Stomach smooth muscle (tissue), 2 donors: ENCODE data around the gene AATK.
A peak's percentile ranks its signal among the peaks of the same experiment; 100 is the strongest.
"Not testable (repeated sequence)": the region's sequence is repeated elsewhere in the genome, so short reads cannot be mapped to it uniquely, and the experiment has no call there.

ENCODE experiments used
- H3K27ac ChIP-seq: one replicate; pipeline ENCODE4 v1.7.0; 2013; ENCODE audit warnings: mild to moderate bottlenecking, low read length, inconsistent platforms
- H3K27me3 ChIP-seq, 2 donors: one replicate each; pipeline ENCODE4 v1.7.0; 2013; ENCODE audit warnings: low read length in 2 of 2; ENCODE audit not compliant: insufficient read depth in 2 of 2, control insufficient read depth in 1 of 2
- H3K36me3 ChIP-seq, 2 donors: one replicate each; pipeline ENCODE4 v1.7.0; 2013; ENCODE audit warnings: low read length in 2 of 2; ENCODE audit not compliant: control insufficient read depth in 2 of 2, insufficient read depth in 2 of 2
- H3K4me1 ChIP-seq: one replicate; pipeline ENCODE4 v1.7.0; 2013; ENCODE audit warnings: low read length; ENCODE audit not compliant: control insufficient read depth, insufficient read depth
- H3K4me3 ChIP-seq, 2 donors: one replicate each; pipeline ENCODE4 v1.7.0; 2013; ENCODE audit warnings: low read length in 2 of 2
- H3K9ac ChIP-seq, 2 donors: one replicate each; pipeline ENCODE4 v1.7.0; 2013; ENCODE audit warnings: low read length in 2 of 2, mild to moderate bottlenecking in 1 of 2
- H3K9me3 ChIP-seq, 2 donors: one replicate each; pipeline ENCODE4 v1.7.0; 2013; ENCODE audit warnings: low read length in 2 of 2; ENCODE audit not compliant: control insufficient read depth in 2 of 2
- donor health status: healthy.
- donor health status: Pancreatic carcinoma.

The AATK gene

GRCh38 chr17:81084680-81085419, 81.2 kb downstream of the AATK start:
- H3K9me3 ChIP-seq: no peaks in the 10 kb centered on the region
- H3K36me3 ChIP-seq: peaks cover 17 to 23% of the 10 kb centered on the region in 2 donors
- H3K4me1 ChIP-seq: peaks cover 36% of the 10 kb centered on the region
- H3K27me3 ChIP-seq: no peaks in the 10 kb centered on the region
- H3K9ac ChIP-seq: no peak overlapping the region
- no peak overlapping the region for H3K4me3 ChIP-seq
- H3K27ac ChIP-seq: no peak overlapping the region

- peaks cover 37% of the 10 kb centered on the region for H3K4me1 ChIP-seq
- H3K27me3 ChIP-seq: no peaks in the 10 kb centered on the region
- no peaks in the 10 kb centered on the region for H3K9me3 ChIP-seq
- peak overlapping the region in 1 of 2 donors; percentile 13 for H3K9ac ChIP-seq
- no peak overlapping the region for H3K4me3 ChIP-seq
- H3K36me3 ChIP-seq: peaks cover 17 to 20% of the 10 kb centered on the region in 2 donors
- H3K27ac ChIP-seq: peak overlapping the region; percentile 24
Observed at GRCh38 chr17:81083125-81083765, 82.8 kb downstream of the AATK start.

GRCh38 chr17:81082177-81083073, 83.6 kb downstream of the AATK start:
- H3K9ac ChIP-seq: no peak overlapping the region

GRCh38 chr17:81081222-81082176, 84.5 kb downstream of the AATK start:
- Histone ChIP-seq H3K4me1 (peaks cover 37% of the 10 kb centered on the region), H3K9me3 (no peaks in the 10 kb centered on the region), H3K27ac (no peak overlapping the region)

More at GRCh38 chr17:81082177-81083073, 83.6 kb downstream of the AATK start:
- Histone ChIP-seq H3K4me3 (no peak overlapping the region), H3K27ac (peak overlapping the region; percentile 24), H3K36me3 (peaks cover 14 to 17% of the 10 kb centered on the region in 2 donors), H3K4me1 (peaks cover 37% of the 10 kb centered on the region), H3K27me3 (no peaks in the 10 kb centered on the region), H3K9me3 (no peaks in the 10 kb centered on the region)

GRCh38 chr17:81080019-81080418, 86.0 kb downstream of the AATK start:
- H3K36me3 ChIP-seq: peaks cover 6 to 7% of the 10 kb centered on the region in 2 donors
- peaks cover 37% of the 10 kb centered on the region for H3K4me1 ChIP-seq
- H3K9me3 ChIP-seq: no peaks in the 10 kb centered on the region
- no peak overlapping the region for H3K4me3 ChIP-seq
- no peaks in the 10 kb centered on the region for H3K27me3 ChIP-seq
- H3K9ac ChIP-seq: no peak overlapping the region
- no peak overlapping the region for H3K27ac ChIP-seq

More at GRCh38 chr17:81081222-81082176, 84.5 kb downstream of the AATK start:
- Histone ChIP-seq H3K36me3 (peaks cover 11 to 12% of the 10 kb centered on the region in 2 donors), H3K4me3 (no peak overlapping the region), H3K9ac (no peak overlapping the region), H3K27me3 (no peaks in the 10 kb centered on the region)

GRCh38 chr17:81078026-81078913, 87.8 kb downstream of the AATK start:
- H3K9ac ChIP-seq, H3K27me3 ChIP-seq, H3K27ac ChIP-seq, H3K36me3 ChIP-seq, H3K9me3 ChIP-seq, H3K4me3 ChIP-seq: not testable (repeated sequence)
- H3K4me1 ChIP-seq: peaks cover 28% of the 10 kb centered on the region

- peaks cover 11% of the 10 kb centered on the region for H3K4me1 ChIP-seq
- no peak overlapping the region for H3K27ac ChIP-seq
- H3K4me3 ChIP-seq: no peak overlapping the region
- H3K36me3 ChIP-seq: peaks cover 6 to 7% of the 10 kb centered on the region in 2 donors
- H3K27me3 ChIP-seq: no peaks in the 10 kb centered on the region
- no peaks in the 10 kb centered on the region for H3K9me3 ChIP-seq
- H3K9ac ChIP-seq: no peak overlapping the region
Observed at GRCh38 chr17:81076141-81076679, 89.8 kb downstream of the AATK start.

GRCh38 chr17:81075307-81075706, 90.7 kb downstream of the AATK start:
- Histone ChIP-seq H3K36me3 (peaks cover 5 to 7% of the 10 kb centered on the region in 2 donors), H3K9ac (no peak overlapping the region), H3K4me3 (no peak overlapping the region), H3K27ac (no peak overlapping the region), H3K4me1 (peaks cover 9% of the 10 kb centered on the region), H3K27me3 (no peaks in the 10 kb centered on the region), H3K9me3 (no peaks in the 10 kb centered on the region)

- no peak overlapping the region for H3K27ac ChIP-seq
- peaks cover 5% of the 10 kb centered on the region for H3K4me1 ChIP-seq
- H3K36me3 ChIP-seq: peaks cover 5 to 7% of the 10 kb centered on the region in 2 donors
- H3K9ac ChIP-seq: no peak overlapping the region
- H3K9me3 ChIP-seq: no peaks in the 10 kb centered on the region
- H3K4me3 ChIP-seq: no peak overlapping the region
- H3K27me3 ChIP-seq: no peaks in the 10 kb centered on the region
Observed at GRCh38 chr17:81074875-81075274, 91.1 kb downstream of the AATK start.
